ENCODE data around the gene RGS4.
"Not testable (repeated sequence)": the region's sequence is repeated elsewhere in the genome, so short reads cannot be mapped to it uniquely, and the experiment has no call there.

Gene RGS4

DNA sequence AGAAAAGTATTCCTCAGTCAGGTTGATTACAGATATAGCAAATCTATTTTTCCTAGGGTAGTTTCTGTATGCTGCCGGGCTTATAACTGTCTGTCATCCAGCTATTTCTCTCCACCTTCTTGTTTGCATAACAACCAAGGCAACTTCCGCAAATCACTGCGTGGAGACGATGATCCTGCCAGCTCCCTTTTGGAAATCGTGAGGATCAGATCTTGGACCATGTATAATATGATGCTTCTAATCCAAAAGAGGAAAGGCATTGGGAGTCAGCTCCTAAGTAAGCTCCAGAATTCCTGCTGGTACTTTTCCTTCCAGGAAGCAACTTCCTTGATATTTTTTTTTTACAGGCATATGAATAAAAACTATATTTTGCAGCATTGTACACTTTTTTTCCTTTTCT is 445 bp upstream of the RGS4 start:
- DNase-seq (ENCODE audit: low spot score) = no peak

- no peak for DNase-seq (ENCODE audit: low spot score)
These were observed 605 bp downstream of the RGS4 start for GRCh38 chr1:163069655-163070277.

- DNase-seq (ENCODE audit: low spot score) = peak; percentile 18
These were observed 2.5 kb downstream of the RGS4 start for GRCh38 chr1:163071405-163072255.

DNA sequence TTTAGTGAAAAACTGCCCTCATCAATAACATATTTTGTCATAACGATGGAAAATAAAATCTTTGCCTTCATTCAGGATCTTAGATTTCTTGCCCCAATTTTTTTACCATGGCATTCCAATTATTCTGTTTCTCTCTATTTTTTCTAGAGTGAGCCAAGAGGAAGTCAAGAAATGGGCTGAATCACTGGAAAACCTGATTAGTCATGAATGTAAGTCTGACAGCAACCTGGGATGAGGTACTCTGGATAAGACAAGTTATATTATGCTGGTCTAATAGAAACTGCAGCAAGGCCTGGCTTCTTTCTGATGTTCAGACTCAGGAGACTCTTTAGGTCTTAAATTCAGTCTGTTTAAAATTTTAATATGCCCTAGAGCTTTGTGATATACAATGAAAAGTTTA is 3.5 kb downstream of the RGS4 start:
- DNase-seq (ENCODE audit: low spot score) = no peak

GRCh38 chr1:163074004-163074403 is 4.8 kb downstream of the RGS4 start:
- no peak for DNase-seq (ENCODE audit: low spot score)

- no peak for DNase-seq (ENCODE audit: low spot score)
These were observed 5.6 kb downstream of the RGS4 start for GRCh38 chr1:163074716-163075284.

DNA sequence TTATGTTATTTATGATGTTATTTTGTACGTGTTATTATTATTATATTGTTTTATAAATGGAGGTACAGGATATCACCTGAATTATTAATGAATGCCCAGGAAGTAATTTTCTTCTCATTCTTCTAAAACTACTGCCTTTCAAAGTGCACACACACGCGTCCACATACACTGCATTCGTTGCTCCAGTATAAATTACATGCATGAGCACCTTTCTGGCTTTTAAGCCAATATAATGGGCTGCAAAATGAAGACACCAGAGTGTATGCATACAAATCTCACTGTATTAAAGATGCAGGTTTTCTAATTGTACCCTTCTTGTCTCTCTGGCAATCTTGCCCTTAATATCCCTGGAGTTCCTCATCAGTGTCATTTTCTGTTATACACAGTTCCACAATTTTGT is 6.9 kb downstream of the RGS4 start:
- no peak for DNase-seq (ENCODE audit: low spot score)

DNA sequence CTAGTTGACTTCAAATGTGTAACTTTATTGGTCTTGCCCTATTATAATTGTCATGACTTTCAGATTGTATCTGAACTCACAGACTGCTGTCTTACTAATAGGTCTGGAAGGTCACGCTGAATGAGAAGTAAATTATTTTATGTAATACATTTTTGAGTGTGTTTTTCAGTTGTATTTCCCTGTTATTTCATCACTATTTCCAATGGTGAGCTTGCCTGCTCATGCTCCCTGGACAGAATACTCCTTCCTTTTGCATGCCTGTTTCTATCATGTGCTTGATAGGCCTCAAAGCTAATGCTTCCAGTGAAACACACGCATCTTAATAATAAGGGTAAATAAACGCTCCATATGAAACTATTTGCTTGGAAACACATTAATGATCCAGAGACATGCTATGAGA is 7.3 kb downstream of the RGS4 start:
- no peak for DNase-seq (ENCODE audit: low spot score)

- no peak for DNase-seq (ENCODE audit: low spot score)
These were observed 8.0 kb downstream of the RGS4 start for GRCh38 chr1:163076981-163077761.

GRCh38 chr1:163082971-163083370 is 13.8 kb downstream of the RGS4 start:
- no peak for DNase-seq (ENCODE audit: low spot score)

- DNase-seq (ENCODE audit: low spot score) = no peak
These were observed 14.5 kb downstream of the RGS4 start for GRCh38 chr1:163083690-163084089.

- DNase-seq (ENCODE audit: low spot score) = no peak
These were observed 15.2 kb downstream of the RGS4 start for GRCh38 chr1:163084330-163084729.

GRCh38 chr1:163085041-163085903 is 16.1 kb downstream of the RGS4 start:
- no peak for DNase-seq (ENCODE audit: low spot score)

- no peak for DNase-seq (ENCODE audit: low spot score)
These were observed 16.7 kb downstream of the RGS4 start for GRCh38 chr1:163085904-163086268.

DNA sequence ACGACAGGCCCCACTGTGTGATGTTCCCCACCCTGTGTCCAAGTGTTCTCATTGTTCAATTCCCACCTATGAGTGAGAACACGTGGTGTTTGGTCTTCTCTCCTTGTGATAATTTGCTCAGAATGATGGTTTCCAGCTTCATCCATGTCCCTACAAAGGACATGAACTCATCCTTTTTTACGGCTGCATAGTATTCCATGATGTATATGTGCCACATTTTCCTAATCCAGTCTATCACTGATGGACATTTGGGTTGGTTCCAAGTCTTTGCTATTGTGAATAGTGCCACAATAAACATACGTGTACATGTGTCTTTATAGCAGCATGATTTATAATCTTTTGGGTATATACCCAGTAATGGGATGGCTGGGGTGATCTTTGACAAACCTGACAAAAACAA is 20.0 kb downstream of the RGS4 start:
- DNase-seq (ENCODE audit: low spot score) = not testable (repeated sequence)

DNA sequence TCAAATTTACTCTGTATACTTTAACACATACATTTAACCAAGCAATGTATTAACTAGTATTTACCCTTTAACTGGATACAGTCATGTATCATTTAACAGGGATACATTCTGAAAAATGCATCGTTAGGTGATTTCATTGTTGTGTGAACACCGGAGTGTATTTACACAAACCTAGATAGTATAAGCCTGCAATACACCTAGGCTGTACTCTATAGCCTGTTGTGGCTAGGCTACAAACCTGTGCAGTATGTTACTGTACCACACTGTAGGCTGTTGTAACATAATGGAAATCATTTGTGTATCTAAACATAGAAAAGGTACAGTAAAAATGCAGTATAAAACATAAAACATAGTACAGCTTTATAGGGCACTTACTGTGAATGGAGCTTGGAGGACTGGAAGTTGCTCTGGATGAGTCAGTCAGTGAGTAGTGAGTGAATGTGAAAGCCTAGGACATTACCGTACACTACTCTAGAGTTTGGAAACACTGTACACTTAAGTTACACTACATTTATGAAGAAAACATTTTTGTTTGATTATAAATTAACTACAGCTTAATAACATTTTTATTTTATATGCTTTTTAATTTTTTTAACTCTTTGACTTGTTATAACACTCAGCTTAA is 21.3 kb downstream of the RGS4 start:
- no peak for DNase-seq (ENCODE audit: low spot score)

GRCh38 chr1:163093169-163093568 is 24.0 kb downstream of the RGS4 start:
- DNase-seq (ENCODE audit: low spot score) = no peak

GRCh38 chr1:163093579-163093978 is 24.4 kb downstream of the RGS4 start:
- no peak for DNase-seq (ENCODE audit: low spot score)

- DNase-seq (ENCODE audit: low spot score) = no peak
These were observed 25.0 kb downstream of the RGS4 start for GRCh38 chr1:163094182-163094581.

DNA sequence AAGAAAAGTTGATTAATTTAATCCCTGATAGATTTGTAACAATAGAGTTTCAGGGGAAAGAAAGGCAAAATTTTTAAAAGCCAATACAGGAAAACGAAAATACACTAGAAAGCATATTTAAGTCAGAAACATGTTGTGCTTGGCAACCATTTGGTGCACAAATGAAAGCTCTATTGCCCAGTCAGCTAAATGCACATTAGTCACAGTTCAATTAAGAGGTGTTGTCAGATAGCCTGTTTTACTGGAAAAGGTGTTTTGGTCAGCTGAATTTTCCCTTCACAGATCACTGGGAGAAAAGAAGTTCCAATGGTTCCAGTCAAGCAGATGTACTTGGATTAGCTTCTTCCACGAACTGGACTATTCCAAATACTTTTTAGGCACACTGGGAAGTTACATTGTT is 25.4 kb downstream of the RGS4 start:
- no peak for DNase-seq (ENCODE audit: low spot score)

DNA sequence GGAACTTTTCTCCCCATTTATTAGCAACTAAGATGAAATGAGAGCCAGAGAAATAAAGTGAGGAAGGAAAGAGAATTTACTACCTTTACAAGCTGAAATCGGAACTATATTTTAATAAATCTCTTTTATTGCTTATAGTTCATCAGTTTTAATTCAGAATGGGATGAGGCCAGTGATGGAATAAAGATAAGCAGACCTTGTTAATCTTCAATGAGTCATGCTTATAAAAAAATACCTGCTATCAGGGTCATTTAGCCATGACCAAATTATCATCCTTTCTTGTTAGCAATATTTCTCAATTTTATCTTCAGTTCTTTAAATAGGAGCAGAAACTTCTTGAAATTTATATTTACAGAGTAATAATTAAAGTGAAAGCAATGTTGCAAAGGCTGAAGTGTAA is 26.1 kb downstream of the RGS4 start:
- DNase-seq (ENCODE audit: low spot score) = no peak

Measured in CD4-positive, alpha-beta T cell treated with Interleukin-15 for 4 hours (primary cell).